GM23248 (cell line): ENCODE measurements around the gene SS18L1.

ENCODE experiments used
- EZH2 ChIP-seq: fragments of 200-600 bp; sonication (generic); IDR thresholded peaks from 2 replicates; pipeline ENCODE4 v1.6.1; 2018; ENCODE audit warnings: antibody characterized with exemption, mild to moderate bottlenecking; ENCODE audit not compliant: insufficient read depth, poor library complexity, severe bottlenecking
- EZH2phosphoT487 ChIP-seq: fragments of 200-600 bp; sonication (generic); IDR thresholded peaks from 2 replicates; pipeline ENCODE4 v1.6.1; 2018; ENCODE audit warnings: antibody characterized with exemption, moderate library complexity, mild to moderate bottlenecking, low read depth; ENCODE audit not compliant: insufficient read depth

- no peak for TF ChIP-seq EZH2
- TF ChIP-seq EZH2phosphoT487 = no peak
Observed at GRCh38 chr20:62135573-62136266, 7.8 kb upstream of the SS18L1 start.
